Activated CD8-positive, alpha-beta memory T cell treated with anti-CD3 and anti-CD28 coated beads, Interleukin-2, amount 50 U/mL, for 24 hours (primary cell): ENCODE measurements around the gene PDLIM3.
"Not testable (repeated sequence)": the region's sequence is repeated elsewhere in the genome, so short reads cannot be mapped to it uniquely, and the experiment has no call there.

Experiments
- DNase-seq: peaks from one replicate; pipeline ENCODE4 v3.0.0-alpha.2; 2020; ENCODE audit errors: extremely low read depth

The PDLIM3 gene

GRCh38 chr4:185554365-185555126 lies 19.2 kb upstream of the PDLIM3 start:
- no peak for DNase-seq

- DNase-seq, result no peak
Measured at GRCh38 chr4:185552254-185552653, 16.9 kb upstream of the PDLIM3 start.

- no peak for DNase-seq
Measured at GRCh38 chr4:185550933-185551332, 15.6 kb upstream of the PDLIM3 start.

- DNase-seq, result no peak
Measured at GRCh38 chr4:185549095-185549639, 13.9 kb upstream of the PDLIM3 start.

GRCh38 chr4:185548587-185548986 lies 13.3 kb upstream of the PDLIM3 start:
- no peak for DNase-seq

GRCh38 chr4:185546335-185546734 lies 11.0 kb upstream of the PDLIM3 start:
- no peak for DNase-seq

GRCh38 chr4:185542626-185543315 lies 7.5 kb upstream of the PDLIM3 start:
- DNase-seq, result no peak

- no peak for DNase-seq
Measured at GRCh38 chr4:185541251-185541727, 6.0 kb upstream of the PDLIM3 start.

GRCh38 chr4:185540487-185541120 lies 5.3 kb upstream of the PDLIM3 start:
- no peak for DNase-seq

- no peak for DNase-seq
Measured at GRCh38 chr4:185540040-185540439, 4.7 kb upstream of the PDLIM3 start.

- no peak for DNase-seq
Measured at GRCh38 chr4:185538806-185539205, 3.5 kb upstream of the PDLIM3 start.

GRCh38 chr4:185536411-185536709 lies 1.1 kb upstream of the PDLIM3 start:
- no peak for DNase-seq

- no peak for DNase-seq
Measured at GRCh38 chr4:185535612-185536410, 504 bp upstream of the PDLIM3 start.

- no peak for DNase-seq
Measured at GRCh38 chr4:185534511-185534865, 819 bp downstream of the PDLIM3 start.

- DNase-seq, result no peak
Measured at GRCh38 chr4:185532795-185533324, 2.4 kb downstream of the PDLIM3 start.

GRCh38 chr4:185532293-185532692 lies 3.0 kb downstream of the PDLIM3 start:
- no peak for DNase-seq

GRCh38 chr4:185531654-185532053 lies 3.7 kb downstream of the PDLIM3 start:
- not testable (repeated sequence) for DNase-seq

- DNase-seq, result no peak
Measured at GRCh38 chr4:185529413-185529812, 5.9 kb downstream of the PDLIM3 start.

GRCh38 chr4:185524888-185525863 lies 10.1 kb downstream of the PDLIM3 start:
- no peak for DNase-seq

- no peak for DNase-seq
Measured at GRCh38 chr4:185523862-185524261, 11.4 kb downstream of the PDLIM3 start.
